PC-3 (cell line): ENCODE results near the gene SLC22A14.

Experiments
- EZH2 ChIP-seq: fragments of 300-600 bp; sonication (generic); IDR thresholded peaks from one replicate; pipeline ENCODE4 v1.6.1; 2017; ENCODE audit warnings: antibody characterized with exemption, mild to moderate bottlenecking, low read length; ENCODE audit not compliant: unreplicated experiment
- EZH2phosphoT487 ChIP-seq: fragments of 300-600 bp; sonication (generic); IDR thresholded peaks from 2 replicates; pipeline ENCODE4 v1.6.1; 2018; ENCODE audit warnings: mild to moderate bottlenecking, antibody characterized with exemption, low read length, borderline replicate concordance
- TF ChIP-seq, protein P1 (sequence below): fragments of 300-600 bp; sonication (generic); conservative IDR thresholded peaks from 2 replicates; pipeline ENCODE4 v1.5.1; 2017; ENCODE audit warnings: antibody characterized with exemption, low read depth, mild to moderate bottlenecking, low read length

DNA sequence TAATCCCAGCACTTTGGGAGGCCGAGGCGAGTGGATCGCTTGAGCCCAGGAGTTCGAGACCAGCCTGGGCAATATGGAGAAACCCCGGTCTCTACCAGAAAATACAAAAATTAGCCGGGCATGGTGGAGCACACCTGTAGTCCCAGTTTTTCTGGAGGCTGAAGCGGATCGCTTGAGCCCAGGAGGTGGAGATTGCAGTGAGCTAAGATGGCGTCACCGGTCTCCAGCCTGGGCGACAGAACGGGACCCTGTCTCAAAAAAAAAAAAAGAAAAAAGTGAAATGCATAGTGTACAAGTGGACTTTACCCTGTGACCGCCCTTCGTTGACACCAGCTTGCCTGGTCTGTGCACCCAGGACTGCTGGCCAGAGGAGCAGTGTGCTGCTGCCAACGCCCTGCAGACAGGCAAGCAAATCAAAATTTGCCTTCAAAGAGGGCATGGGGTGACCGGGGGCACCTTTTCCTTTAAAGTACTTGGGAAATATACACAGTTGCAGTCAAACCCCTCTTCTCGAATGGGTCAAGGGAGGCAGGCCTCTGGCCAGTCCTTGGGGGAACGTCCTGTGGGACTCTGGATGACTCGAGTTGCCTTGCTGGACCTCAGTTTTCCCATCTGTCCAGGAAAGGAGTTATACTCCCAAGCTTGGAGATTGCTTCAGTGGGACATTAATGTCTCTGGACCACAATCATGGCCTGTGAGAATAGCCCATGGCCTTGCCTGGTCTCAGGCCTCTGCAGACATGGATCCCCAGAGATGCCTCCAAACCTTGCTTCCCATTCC is 65.5 kb downstream of the SLC22A14 start:
- TF ChIP-seq, protein P1, sequence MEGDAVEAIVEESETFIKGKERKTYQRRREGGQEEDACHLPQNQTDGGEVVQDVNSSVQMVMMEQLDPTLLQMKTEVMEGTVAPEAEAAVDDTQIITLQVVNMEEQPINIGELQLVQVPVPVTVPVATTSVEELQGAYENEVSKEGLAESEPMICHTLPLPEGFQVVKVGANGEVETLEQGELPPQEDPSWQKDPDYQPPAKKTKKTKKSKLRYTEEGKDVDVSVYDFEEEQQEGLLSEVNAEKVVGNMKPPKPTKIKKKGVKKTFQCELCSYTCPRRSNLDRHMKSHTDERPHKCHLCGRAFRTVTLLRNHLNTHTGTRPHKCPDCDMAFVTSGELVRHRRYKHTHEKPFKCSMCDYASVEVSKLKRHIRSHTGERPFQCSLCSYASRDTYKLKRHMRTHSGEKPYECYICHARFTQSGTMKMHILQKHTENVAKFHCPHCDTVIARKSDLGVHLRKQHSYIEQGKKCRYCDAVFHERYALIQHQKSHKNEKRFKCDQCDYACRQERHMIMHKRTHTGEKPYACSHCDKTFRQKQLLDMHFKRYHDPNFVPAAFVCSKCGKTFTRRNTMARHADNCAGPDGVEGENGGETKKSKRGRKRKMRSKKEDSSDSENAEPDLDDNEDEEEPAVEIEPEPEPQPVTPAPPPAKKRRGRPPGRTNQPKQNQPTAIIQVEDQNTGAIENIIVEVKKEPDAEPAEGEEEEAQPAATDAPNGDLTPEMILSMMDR, result no peak
- TF ChIP-seq EZH2 (no peak), EZH2phosphoT487 (no peak)
